GM12878 (cell line): ENCODE results near the gene ODC1. TPM values are rescaled to one million over a fixed set of nuclear protein-coding genes. Genes with fewer than 3 reads are reported as not detected.

Experiments used
- ATAC-seq: fragments of 200-7000 bp; cut with Tn5 transposase; 3 replicates; pipeline ENCODE4 v1.9.1; 2020; ENCODE audit warnings: mild to moderate bottlenecking, moderate library complexity
- BruUV-seq: library from RNA; stranded (reverse); fragments of 400-500 nt; replicated peaks from 2 replicates; lab custom pipeline; 2021; lab: Mats Ljungman, UMichigan
- CTCF ChIA-PET: fragments of 300-600 bp; sonication (Branson Sonifier 250); formaldehyde crosslinking; extraction: SDS; loops from one replicate; lab custom pipeline; 2021; ENCODE audit warnings: inconsistent platforms; lab: Yijun Ruan, JAX
- POLR2A ChIA-PET: fragments of 350-600 bp; formaldehyde crosslinking; extraction: SDS; loops from one replicate; lab custom pipeline; 2021; ENCODE audit warnings: inconsistent platforms; lab: Charles Lee
- RAD21 ChIA-PET: fragments of 300-600 bp; sonication (Branson Sonifier 250); formaldehyde crosslinking; loops from one replicate; lab custom pipeline; 2023; ENCODE audit warnings: antibody characterized with exemption; ENCODE audit not compliant: unreplicated experiment; lab: Charles Lee
- SMC1A ChIA-PET: fragments of 300-600 bp; sonication (Branson Sonifier 250); formaldehyde crosslinking; loops from one replicate; lab custom pipeline; 2023; ENCODE audit not compliant: unreplicated experiment, uncharacterized antibody; lab: Charles Lee
- DNase-seq: peaks from one replicate; pipeline ENCODE4 v3.0.0-alpha.2; 2011; ENCODE audit warnings: low read depth, low spot score
- FAIRE-seq: peaks from 3 replicates; lab custom pipeline; 2011; peaks lifted over from hg19 to GRCh38; lab: Jason Lieb, UNC
- H2AFZ ChIP-seq: 2 replicates; pipeline ENCODE4 v1.6.0; 2011; ENCODE audit warnings: low read depth, low read length, control low read depth; ENCODE audit not compliant: control insufficient read depth
- H3K27ac ChIP-seq: 2 replicates; pipeline ENCODE4 v1.5.1; 2011; ENCODE audit warnings: control low read depth; ENCODE audit not compliant: control insufficient read depth, insufficient read depth
- H3K27me3 ChIP-seq, 2 experiments: replicated peaks in 1 of 2; 2 replicates each; pipeline versions ENCODE4 v1.6.0 to v1.6.1; 2011; ENCODE audit warnings: low read length in 1 of 2; ENCODE audit not compliant: control insufficient read depth in 2 of 2, insufficient read depth in 2 of 2
- H3K36me3 ChIP-seq, 2 experiments: 2 replicates each; pipeline ENCODE4 v1.5.1; 2011; ENCODE audit warnings: low read length in 1 of 2; ENCODE audit not compliant: control insufficient read depth in 2 of 2, insufficient read depth in 2 of 2
- H3K4me1 ChIP-seq: 2 replicates; pipeline ENCODE4 v1.6.1; 2011; ENCODE audit warnings: mild to moderate bottlenecking, low read length, moderate library complexity, mixed read lengths; ENCODE audit not compliant: control insufficient read depth, insufficient read depth
- H3K4me2 ChIP-seq: 2 replicates; pipeline ENCODE4 v1.6.0; 2011; ENCODE audit warnings: control low read depth; ENCODE audit not compliant: control insufficient read depth, insufficient read depth
- H3K4me3 ChIP-seq: fragments of 200-600 bp; sonication (generic); 2 replicates; pipeline ENCODE4 v1.5.1; 2016
- H3K79me2 ChIP-seq: 2 replicates; pipeline ENCODE4 v1.6.0; 2011; ENCODE audit warnings: low read length; ENCODE audit not compliant: control insufficient read depth, insufficient read depth
- H3K9ac ChIP-seq: 2 replicates; pipeline ENCODE4 v1.8.0; 2011; ENCODE audit warnings: low read length, control low read depth, mixed read lengths; ENCODE audit not compliant: control insufficient read depth, insufficient read depth
- H3K9me3 ChIP-seq: replicated peaks from 3 replicates; pipeline ENCODE4 v1.5.1; 2011; ENCODE audit warnings: mild to moderate bottlenecking, low read length; ENCODE audit not compliant: control insufficient read depth, insufficient read depth
- H4K20me1 ChIP-seq: 2 replicates; pipeline ENCODE4 v1.6.0; 2011; ENCODE audit not compliant: control insufficient read depth, insufficient read depth
- CHD1 ChIP-seq: IDR thresholded peaks from 2 replicates; pipeline ENCODE4 v1.6.1; 2012; ENCODE audit warnings: low read depth, low read length, improper control_type of control experiment
- CHD2 ChIP-seq: IDR thresholded peaks from 2 replicates; pipeline ENCODE4 v1.6.1; 2011; ENCODE audit warnings: low read depth, low read length, improper control_type of control experiment, borderline replicate concordance
- CTCF ChIP-seq, 3 experiments: IDR thresholded peaks in 2 of 3; conservative IDR thresholded peaks in 1 of 3; 2 replicates each; pipeline ENCODE4 v1.5.1; 2011; ENCODE audit warnings: low read depth in 3 of 3, low read length in 3 of 3, mild to moderate bottlenecking in 3 of 3, control low read depth in 2 of 3, moderate library complexity in 2 of 3, inconsistent platforms in 1 of 3, mixed read lengths in 1 of 3; ENCODE audit not compliant: control insufficient read depth in 2 of 3, insufficient read depth in 1 of 3; ENCODE audit errors: extremely low read depth in 1 of 3
- EP300 ChIP-seq, 2 experiments: fragments of 150-350 bp in 1 of 2; IDR thresholded peaks; 2 replicates each; pipeline ENCODE4 v1.6.1; 2011 to 2012; ENCODE audit warnings: low read depth in 2 of 2, low read length in 2 of 2, borderline replicate concordance in 1 of 2, improper control_type of control experiment in 1 of 2, inconsistent platforms in 1 of 2; ENCODE audit not compliant: control insufficient read depth in 1 of 2
- ESRRA ChIP-seq: IDR thresholded peaks from 2 replicates; pipeline ENCODE4 v1.6.1; 2012; ENCODE audit warnings: mild to moderate bottlenecking, low read length, improper control_type of control experiment
- IKZF2 ChIP-seq, 2 experiments: fragments of 450-650 bp; IDR thresholded peaks; 2 replicates each; pipeline ENCODE4 v1.6.1; 2017; ENCODE audit warnings: mild to moderate bottlenecking in 2 of 2, moderate library complexity in 2 of 2
- MLLT1 ChIP-seq: fragments of 450-650 bp; IDR thresholded peaks from 2 replicates; pipeline ENCODE4 v1.6.1; 2016; ENCODE audit warnings: mild to moderate bottlenecking
- NR2C1 ChIP-seq: fragments of 450-650 bp; IDR thresholded peaks from 2 replicates; pipeline ENCODE4 v1.6.1; 2017; ENCODE audit warnings: antibody characterized with exemption, mild to moderate bottlenecking, moderate library complexity
- NRF1 ChIP-seq: conservative IDR thresholded peaks from 2 replicates; pipeline ENCODE4 v1.6.1; 2011; ENCODE audit warnings: mild to moderate bottlenecking, low read depth, low read length, improper control_type of control experiment
- POLR2AphosphoS5 ChIP-seq: IDR thresholded peaks from 2 replicates; pipeline ENCODE4 v1.6.1; 2011; ENCODE audit warnings: mild to moderate bottlenecking, low read length, inconsistent platforms
- SP1 ChIP-seq: IDR thresholded peaks from one replicate; pipeline ENCODE4 v1.6.1; 2011; ENCODE audit warnings: low read depth, low read length
- TBL1XR1 ChIP-seq: IDR thresholded peaks from 2 replicates; pipeline ENCODE4 v1.6.1; 2012; ENCODE audit warnings: low read depth, low read length, improper control_type of control experiment
- ZSCAN29 ChIP-seq: fragments of 450-650 bp; IDR thresholded peaks from 2 replicates; pipeline ENCODE4 v1.6.1; 2017; ENCODE audit warnings: mild to moderate bottlenecking, moderate library complexity
- WGBS: methylation state at CpG from one replicate; pipeline ENCODE4 v1.1.6; 2016; ENCODE audit warnings: low lambda C conversion rate; ENCODE audit not compliant: insufficient replicate concordance, insufficient coverage; ENCODE audit errors: missing lambda C conversion rate; 5-methylcytosine and 5-hydroxymethylcytosine counted together
- in situ Hi-C: fragments of 300-500 bp; cut with MboI; formaldehyde crosslinking; loops from 9 replicates; pipeline ENCODE4 v1.14.3; 2018; ENCODE audit warnings: mixed read lengths
- intact Hi-C: fragments of 100-400 bp; cut with micrococcal nuclease; formaldehyde crosslinking; loops from one replicate; pipeline ENCODE4 v1.14.2; 2022; ENCODE audit not compliant: unreplicated experiment
- polyA plus RNA-seq, 11 experiments: library from polyadenylated mRNA; depleted of rRNA in 4 of 11; unstranded in 6 of 11; stranded (reverse) in 5 of 11; fragments of >200 nt; fragmentation: Nextera tagmentation in 4 of 11; fragmentation: Illumina TruSeq in 1 of 11; extraction: Ambion mirVana in 4 of 11; extraction: Trizol in 1 of 11; gene quantifications; 1 replicate in 1 of 11; 2 replicates in 10 of 11; pipeline versions ENCODE4 v1.2.1 to v1.2.3, GENCODE V29; 2011 to 2016; ENCODE audit warnings: inconsistent platforms in 2 of 11, missing spikeins in 2 of 11, low read depth in 1 of 11
- total RNA-seq, 4 experiments: library from RNA; depleted of rRNA in 3 of 4; stranded (reverse); fragments of >200 nt in 3 of 4; fragmentation: Illumina TruSeq in 1 of 4; extraction: Trizol in 1 of 4; gene quantifications; 2 replicates each; pipeline versions ENCODE4 v1.2.1 to v1.2.3, GENCODE V29; 2013 to 2021
- TF ChIP-seq, protein P1 (sequence below): fragments of 450-650 bp; IDR thresholded peaks from 2 replicates; pipeline ENCODE4 v1.6.1; 2017; ENCODE audit warnings: mild to moderate bottlenecking

The ODC1 gene
- total and polyA plus RNA-seq, 10 of the 15 experiments (the other 5 are each of a cell fraction or from before 2014, with no cell fraction given) = 68.5 to 441 (median 340) TPM

GRCh38 chr2:10438688-10439087 is 9.4 kb downstream of the ODC1 start (continued):
- TF ChIP-seq TBL1XR1 (no peak), EP300 (IDR thresholded peaks at IDR 0.05; ENCODE audit: borderline replicate concordance in 1 of 2, control insufficient read depth in 1 of 2, low read depth in 2 of 2, low read length in 2 of 2) (no peak)

GRCh38 chr2:10437806-10438205 is 10.3 kb downstream of the ODC1 start:
- in situ Hi-C loops (loop anchor here (5.0 to 10.0 kb wide), 2 partner anchors 361 to 623 kb away; no protein-coding TSS in a partner anchor), intact Hi-C loops (loop anchor here (10.0 kb wide), 1 partner anchor 623 kb away; no protein-coding TSS in a partner anchor)
- Histone ChIP-seq H3K79me2 (0 out of 2 replicates have a peak, but pooled peaks cover under 1% of the 10 kb centered on the region), H3K27me3 (no peaks in the 10 kb centered on the region), H3K27ac (no peak overlapping the region), H3K36me3 (peaks cover 18 to 21% of the 10 kb centered on the region in 2 experiments), H4K20me1 (no peaks in the 10 kb centered on the region; the same call in 1 of the 2 replicates), H3K4me2 (no peak overlapping the region), H2AFZ (no peak overlapping the region), H3K9ac (no peak overlapping the region), H3K4me1 (peaks cover 3% of the 10 kb centered on the region; the same call in 1 of the 2 replicates), H3K9me3 (no peaks in the 10 kb centered on the region), H3K4me3 (no peak overlapping the region)
- TF ChIP-seq ESRRA = no peak
- no peak for TF ChIP-seq SP1
- TF ChIP-seq NR2C1 = no peak
- TF ChIP-seq CHD1 = no peak
- TF ChIP-seq CTCF (IDR thresholded peaks at IDR 0.05 in 2 of 3, conservative IDR thresholded peaks at IDR 0.05 in 1 of 3; ENCODE audit: control insufficient read depth in 2 of 3, extremely low read depth in 1 of 3, insufficient read depth in 1 of 3, low read depth in 3 of 3, low read length in 3 of 3) = no peak
- TF ChIP-seq ZSCAN29 = no peak
- TF ChIP-seq POLR2AphosphoS5 = no peak
- TF ChIP-seq MLLT1 = no peak
- TF ChIP-seq IKZF2 (IDR thresholded peaks at IDR 0.05) = no peak
- TF ChIP-seq, protein P1, sequence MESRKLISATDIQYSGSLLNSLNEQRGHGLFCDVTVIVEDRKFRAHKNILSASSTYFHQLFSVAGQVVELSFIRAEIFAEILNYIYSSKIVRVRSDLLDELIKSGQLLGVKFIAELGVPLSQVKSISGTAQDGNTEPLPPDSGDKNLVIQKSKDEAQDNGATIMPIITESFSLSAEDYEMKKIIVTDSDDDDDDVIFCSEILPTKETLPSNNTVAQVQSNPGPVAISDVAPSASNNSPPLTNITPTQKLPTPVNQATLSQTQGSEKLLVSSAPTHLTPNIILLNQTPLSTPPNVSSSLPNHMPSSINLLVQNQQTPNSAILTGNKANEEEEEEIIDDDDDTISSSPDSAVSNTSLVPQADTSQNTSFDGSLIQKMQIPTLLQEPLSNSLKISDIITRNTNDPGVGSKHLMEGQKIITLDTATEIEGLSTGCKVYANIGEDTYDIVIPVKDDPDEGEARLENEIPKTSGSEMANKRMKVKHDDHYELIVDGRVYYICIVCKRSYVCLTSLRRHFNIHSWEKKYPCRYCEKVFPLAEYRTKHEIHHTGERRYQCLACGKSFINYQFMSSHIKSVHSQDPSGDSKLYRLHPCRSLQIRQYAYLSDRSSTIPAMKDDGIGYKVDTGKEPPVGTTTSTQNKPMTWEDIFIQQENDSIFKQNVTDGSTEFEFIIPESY = no peak
- TF ChIP-seq CHD2 = no peak
- TF ChIP-seq NRF1 = no peak
- CTCF ChIA-PET = interaction anchor here (1.0 to 9.1 kb wide), 3 partner anchors 29 to 366 kb away, joined by 6 to 109 read pairs (median 7); no protein-coding TSS in a partner anchor
- POLR2A ChIA-PET = interaction anchor here (0.7 kb wide), 1 partner anchor 176 kb away, joined by 4 read pairs; no protein-coding TSS in a partner anchor
- ATAC-seq = no peak
- RAD21 ChIA-PET = interaction anchor here (0.9 to 7.3 kb wide), 4 partner anchors 8 to 311 kb away, joined by 3 to 170 read pairs (median 6); no protein-coding TSS in a partner anchor
- DNase-seq = no peak
- SMC1A ChIA-PET = interaction anchor here (0.8 to 1.5 kb wide), 3 partner anchors 9 to 313 kb away, joined by 3 to 6 read pairs (median 4); no protein-coding TSS in a partner anchor
- BruUV-seq = no TSS peak
- FAIRE-seq = no peak
- WGBS = 86% methylated on average over 9 of the region's 9 CpGs
